ENCODE measurements around the gene LHPP.

DNA sequence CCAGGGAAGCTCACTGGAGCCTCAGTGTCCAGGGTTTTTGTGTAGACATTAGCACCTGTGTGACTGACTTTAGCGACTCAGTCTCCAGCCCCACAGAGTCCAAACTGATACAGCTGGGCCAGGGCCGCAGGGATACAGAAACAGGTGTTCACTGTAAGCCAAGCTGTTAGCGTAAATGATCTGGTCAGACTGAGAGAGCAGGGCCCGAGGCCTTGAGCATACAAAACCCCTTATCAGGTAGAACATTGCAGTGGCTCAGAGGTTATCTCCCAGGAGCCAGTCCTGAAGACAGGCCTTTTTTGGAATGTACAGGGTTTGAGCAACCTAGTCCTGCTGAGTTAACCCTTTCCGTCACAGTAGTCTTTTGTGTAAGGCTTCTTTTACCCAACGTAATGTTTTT, 25.0 kb downstream of the LHPP start:
- TF ChIP-seq EZH2 (IDR thresholded peaks at IDR 0.05) (no peak), POLR2AphosphoS5 (IDR thresholded peaks at IDR 0.05; ENCODE audit: borderline replicate concordance, low read depth, low read length) (no peak), FOXP2 (optimal IDR thresholded peaks at IDR 0.05; ENCODE audit: control extremely low read depth, extremely low read length, insufficient read depth) (no peak)

Data from SK-N-MC (cell line).